Adrenal gland (tissue), 12 donors: Measurements from ENCODE around the gene BEND7. TPM values are rescaled to one million over a fixed set of nuclear protein-coding genes. Genes with fewer than 3 reads are reported as not detected.
"Not testable (repeated sequence)": the region's sequence is repeated elsewhere in the genome, so short reads cannot be mapped to it uniquely, and the experiment has no call there.

Source experiments
- DNase-seq, 7 donors: peaks; one replicate each; pipeline ENCODE4 v3.0.0-alpha.2; 2019 to 2020
- H3K27ac ChIP-seq, 5 donors: fragments of 200-600 bp; sonication (generic) in 4 of 5; 1 replicate in 3 of 5; 2 replicates in 2 of 5; pipeline versions ENCODE4 v1.5.1 to v1.8.0; 2016 to 2020; ENCODE audit warnings: mild to moderate bottlenecking in 1 of 5
- H3K27me3 ChIP-seq: fragments of 200-600 bp; 2 replicates; pipeline ENCODE4 v1.8.0; 2021
- H3K36me3 ChIP-seq, 2 donors: fragments of 200-600 bp; replicated peaks in 1 of 2; 1 replicate in 1 of 2; 2 replicates in 1 of 2; pipeline versions ENCODE4 v1.5.1 to v1.8.0; 2018 to 2022
- H3K4me1 ChIP-seq, 2 donors: fragments of 200-600 bp; replicated peaks in 1 of 2; 1 replicate in 1 of 2; 2 replicates in 1 of 2; pipeline versions ENCODE4 v1.5.1 to v1.8.0; 2018 to 2021
- H3K4me3 ChIP-seq, 4 donors: fragments of 200-600 bp; sonication (generic) in 3 of 4; one replicate each; pipeline ENCODE4 v1.5.1; 2016 to 2018
- H3K9me3 ChIP-seq, 3 donors: fragments of 200-600 bp; sonication (generic) in 1 of 3; replicated peaks in 1 of 3; 1 replicate in 2 of 3; 2 replicates in 1 of 3; pipeline versions ENCODE4 v1.5.1 to v1.8.0; 2016 to 2021
- POLR2A ChIP-seq, 2 donors: fragments of 450-650 bp; IDR thresholded peaks; one replicate each; pipeline ENCODE4 v1.6.1; 2017; ENCODE audit warnings: antibody characterized with exemption in 2 of 2, mild to moderate bottlenecking in 2 of 2, moderate library complexity in 1 of 2
- WGBS, 4 donors: extraction: QIAGEN DNeasy Blood & Tissue Kit in 2 of 4; methylation state at CpG; one replicate each; pipeline versions ENCODE4 v1.1.5 to v1.1.7; 2013 to 2017; 5-methylcytosine and 5-hydroxymethylcytosine counted together
- intact Hi-C, 2 donors: fragments of 100-400 bp; cut with DNase I; formaldehyde crosslinking; loops; one replicate each; pipeline versions ENCODE4 v1.14.1 to v1.15.0; 2022 to 2023
- polyA plus RNA-seq, 3 donors: library from polyadenylated mRNA; stranded (reverse); fragments of 200-250 nt in 2 of 3; fragments of 350-450 nt in 1 of 3; fragmentation: Illumina TruSeq in 1 of 3; extraction: RNeasy Lipid Tissue Mini Kit (QIAGEN cat#74804) in 1 of 3; gene quantifications; one replicate each; pipeline ENCODE4 v1.2.3, GENCODE V29; 2013 to 2014
- total RNA-seq, 9 donors: library from RNA; depleted of rRNA in 4 of 9; stranded (reverse); fragments of >200 nt in 4 of 9; fragments of 120-200 nt in 1 of 9; fragmentation: NEBNext Ultra II Directional in 1 of 9; extraction: Animal tissue kit (Norgen Biotek cat#: 25700) in 1 of 9; gene quantifications; one replicate each; pipeline versions ENCODE4 v1.1.0 to v1.2.4, GENCODE V29; 2013 to 2023
- TF ChIP-seq, protein P1 (sequence below), 6 experiments: fragments of 450-650 bp in 4 of 6; fragments of 200-600 bp in 2 of 6; sonication (generic) in 1 of 6; IDR thresholded peaks; 1 replicate in 5 of 6; 2 replicates in 1 of 6; pipeline versions ENCODE4 v1.5.1 to v1.8.0; 2016 to 2021; ENCODE audit warnings: antibody characterized with exemption in 6 of 6, mild to moderate bottlenecking in 2 of 6, moderate library complexity in 1 of 6
- donor health status: healthy with polysubstance abuse.
- donor health status: Bipolar disorder and iron deficiency.
- donor health status: DM: yes; HTN: yes; CAD: no.
- donor health status: DM: no; HTN: no; CAD: no.
- donor health status: DM: no; HTN: no; CAD: no.
- donor health status: DM: yes; HTN: yes; CAD: no.

Gene BEND7
- total and polyA plus RNA-seq, 12 donors: 5.3 to 21.5 (median 13.7) TPM

DNA sequence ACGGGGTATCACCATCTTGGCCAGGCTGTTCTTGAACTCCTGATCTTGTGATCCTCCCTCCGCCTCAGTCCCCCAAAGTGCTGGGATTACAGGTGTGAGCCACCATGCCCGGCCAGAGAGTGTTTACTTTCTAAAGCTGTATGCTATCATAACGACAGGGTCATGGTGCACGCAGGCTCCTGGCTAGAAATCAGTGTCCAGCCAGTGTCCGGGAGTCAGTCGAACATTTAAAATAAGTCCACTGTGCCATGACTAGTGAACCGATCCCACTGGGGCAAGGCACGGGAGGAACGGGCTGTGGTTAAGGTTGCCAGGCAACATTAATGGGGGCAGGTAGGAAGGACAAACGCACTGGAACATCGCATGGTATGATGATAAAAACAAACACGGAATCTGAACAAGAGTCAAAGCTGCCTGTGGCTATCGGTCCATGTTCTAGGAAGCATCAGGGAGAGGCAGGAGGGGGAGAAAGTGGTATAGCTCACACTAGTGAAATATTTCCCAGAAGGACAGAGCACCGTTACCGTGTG lies 91.7 kb downstream of the BEND7 start:
- no peak for DNase-seq
- WGBS, 4 donors: 67 to 75% (median 73%) methylated on average over 15 to 16 of the region's 16 CpGs
- Histone ChIP-seq H3K4me1 (peaks cover 9 to 12% of the 10 kb centered on the region in 2 donors), H3K36me3 (no peaks in the 10 kb centered on the region), H3K27me3 (no peaks in the 10 kb centered on the region), H3K27ac (no peak overlapping the region), H3K9me3 (no peaks in the 10 kb centered on the region), H3K4me3 (no peak overlapping the region)
- no peak for TF ChIP-seq POLR2A (IDR thresholded peaks at IDR 0.05)
- TF ChIP-seq, protein P1, sequence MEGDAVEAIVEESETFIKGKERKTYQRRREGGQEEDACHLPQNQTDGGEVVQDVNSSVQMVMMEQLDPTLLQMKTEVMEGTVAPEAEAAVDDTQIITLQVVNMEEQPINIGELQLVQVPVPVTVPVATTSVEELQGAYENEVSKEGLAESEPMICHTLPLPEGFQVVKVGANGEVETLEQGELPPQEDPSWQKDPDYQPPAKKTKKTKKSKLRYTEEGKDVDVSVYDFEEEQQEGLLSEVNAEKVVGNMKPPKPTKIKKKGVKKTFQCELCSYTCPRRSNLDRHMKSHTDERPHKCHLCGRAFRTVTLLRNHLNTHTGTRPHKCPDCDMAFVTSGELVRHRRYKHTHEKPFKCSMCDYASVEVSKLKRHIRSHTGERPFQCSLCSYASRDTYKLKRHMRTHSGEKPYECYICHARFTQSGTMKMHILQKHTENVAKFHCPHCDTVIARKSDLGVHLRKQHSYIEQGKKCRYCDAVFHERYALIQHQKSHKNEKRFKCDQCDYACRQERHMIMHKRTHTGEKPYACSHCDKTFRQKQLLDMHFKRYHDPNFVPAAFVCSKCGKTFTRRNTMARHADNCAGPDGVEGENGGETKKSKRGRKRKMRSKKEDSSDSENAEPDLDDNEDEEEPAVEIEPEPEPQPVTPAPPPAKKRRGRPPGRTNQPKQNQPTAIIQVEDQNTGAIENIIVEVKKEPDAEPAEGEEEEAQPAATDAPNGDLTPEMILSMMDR (IDR thresholded peaks at IDR 0.05): no peak
- intact Hi-C loops: no loop called here

DNA sequence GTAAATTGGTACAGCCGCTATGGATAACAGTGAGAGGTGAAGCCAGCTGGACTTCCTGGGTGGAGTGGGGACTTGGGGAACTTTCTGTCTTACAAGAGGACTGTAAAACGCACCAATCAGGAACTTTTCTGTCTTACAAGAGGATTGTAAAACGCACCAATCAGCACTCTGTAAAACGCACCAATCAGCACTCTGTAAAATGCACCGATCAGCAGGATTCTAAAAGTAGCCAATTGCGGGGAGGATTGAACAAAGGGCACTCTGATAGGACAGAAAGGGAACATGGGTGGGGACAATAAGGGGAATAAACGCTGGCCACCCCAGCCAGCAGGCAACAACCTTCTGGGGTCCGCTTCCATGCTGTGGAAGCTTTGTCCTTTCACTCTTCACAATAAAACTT lies 100.9 kb downstream of the BEND7 start:
- H3K4me3 ChIP-seq, intact Hi-C loops, H3K27ac ChIP-seq, DNase-seq, H3K4me1 ChIP-seq, H3K36me3 ChIP-seq, H3K9me3 ChIP-seq, H3K27me3 ChIP-seq: not testable (repeated sequence)
- WGBS, 4 donors: 81 to 89% (median 86%) methylated on average over 8 of the region's 8 CpGs

DNA sequence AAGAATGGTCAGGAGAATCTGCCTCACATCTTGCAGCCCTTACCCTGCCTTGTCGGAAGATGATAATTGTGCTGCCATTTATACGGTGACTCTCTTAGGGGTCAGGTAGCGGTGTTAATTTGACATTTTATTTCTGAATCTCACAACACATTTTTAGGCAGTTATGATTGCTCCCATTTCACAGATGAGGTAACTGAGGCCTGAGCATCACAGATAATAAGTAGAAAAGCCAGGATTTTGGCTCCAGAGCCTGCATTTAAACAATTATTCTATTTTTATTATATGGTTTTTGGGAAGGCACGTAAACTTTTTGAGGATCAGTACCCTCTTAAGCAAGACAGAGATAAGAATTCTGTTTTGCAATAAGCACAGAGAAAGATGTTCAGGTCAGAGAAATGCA lies 103.4 kb downstream of the BEND7 start:
- no peak overlapping the region for H3K27ac ChIP-seq
- DNase-seq: no peak
- no peaks in the 10 kb centered on the region for H3K4me1 ChIP-seq
- intact Hi-C loops: no loop called here
- no peaks in the 10 kb centered on the region for H3K9me3 ChIP-seq
- no peak for TF ChIP-seq POLR2A (IDR thresholded peaks at IDR 0.05)
- TF ChIP-seq, protein P1 (IDR thresholded peaks at IDR 0.05): no peak
- H3K4me3 ChIP-seq: no peak overlapping the region
- 48 to 65% (median 57%) methylated on average over 4 of the region's 4 CpGs for WGBS, 4 donors
- no peaks in the 10 kb centered on the region for H3K36me3 ChIP-seq
- H3K27me3 ChIP-seq: no peaks in the 10 kb centered on the region

DNA sequence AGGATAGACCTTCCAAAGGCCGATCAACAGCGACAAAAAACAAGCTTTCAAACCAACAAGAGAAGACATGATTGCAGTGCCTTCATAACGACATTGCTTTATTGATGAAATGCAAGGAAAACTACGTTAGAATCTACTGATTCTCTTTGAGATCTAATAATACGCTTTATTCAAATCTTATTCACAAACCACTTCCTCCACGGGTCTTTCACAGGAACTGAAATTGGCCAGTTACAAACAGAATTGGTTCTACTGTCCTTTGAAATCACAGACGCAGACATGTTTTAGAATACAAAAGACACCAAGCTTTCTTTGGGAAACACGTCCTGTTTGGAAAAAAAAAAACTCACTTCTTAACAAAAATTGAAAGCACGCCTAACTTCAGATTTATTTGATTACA lies 106.0 kb downstream of the BEND7 start:
- WGBS, 4 donors: 67 to 77% (median 68%) methylated on average over 9 of the region's 9 CpGs
- Histone ChIP-seq H3K9me3 (no peaks in the 10 kb centered on the region), H3K4me3 (no peak overlapping the region), H3K4me1 (no peaks in the 10 kb centered on the region), H3K27ac (no peak overlapping the region), H3K36me3 (no peaks in the 10 kb centered on the region), H3K27me3 (no peaks in the 10 kb centered on the region)
- intact Hi-C loops: no loop called here
- no peak for DNase-seq
- TF ChIP-seq, protein P1 (IDR thresholded peaks at IDR 0.05): no peak
- no peak for TF ChIP-seq POLR2A (IDR thresholded peaks at IDR 0.05)

DNA sequence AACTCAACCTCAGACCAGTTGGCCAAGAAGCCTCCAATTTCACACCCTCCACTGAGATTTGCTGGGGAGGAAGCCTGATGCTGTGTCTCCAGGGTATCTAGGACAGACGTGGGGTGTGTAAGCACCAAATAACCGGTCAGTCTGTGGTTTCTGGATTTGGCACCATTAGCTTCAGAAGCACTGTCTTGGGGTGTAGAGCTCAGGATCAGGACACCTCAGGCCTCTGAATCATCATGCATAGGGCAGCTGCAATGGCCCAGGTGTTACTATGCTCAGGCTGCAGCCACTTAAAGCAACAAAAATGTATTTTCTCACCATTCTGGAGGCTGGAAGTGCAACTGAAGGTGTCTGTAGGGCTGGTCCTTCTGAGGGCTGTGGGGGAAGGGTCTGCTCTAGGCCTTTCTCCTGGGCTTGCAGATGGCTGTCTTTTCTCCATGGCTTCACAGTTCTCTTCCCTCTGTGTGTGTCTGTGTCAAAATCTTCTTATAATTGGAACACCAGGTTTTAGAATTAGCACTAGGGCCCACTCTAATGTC lies 107.4 kb downstream of the BEND7 start:
- no peaks in the 10 kb centered on the region for H3K9me3 ChIP-seq
- H3K27me3 ChIP-seq: no peaks in the 10 kb centered on the region
- H3K4me3 ChIP-seq: no peak overlapping the region
- no peak overlapping the region for H3K27ac ChIP-seq
- no peak for DNase-seq
- intact Hi-C loops: no loop called here
- 69 to 100% (median 87%) methylated on average over 2 of the region's 2 CpGs for WGBS, 4 donors
- H3K36me3 ChIP-seq: no peaks in the 10 kb centered on the region
- no peaks in the 10 kb centered on the region for H3K4me1 ChIP-seq
- TF ChIP-seq POLR2A (IDR thresholded peaks at IDR 0.05): no peak
- TF ChIP-seq, protein P1 (IDR thresholded peaks at IDR 0.05): no peak
